ENCODE data around the gene XCR1. TPM values are rescaled to one million over a fixed set of nuclear protein-coding genes. Genes with fewer than 3 reads are reported as not detected.

The XCR1 gene
- total RNA-seq, 3 donors from 2014 or later: 0.13 to 0.29 (median 0.20) TPM

- intact Hi-C loops (cut with DNase I, micrococcal nuclease): no loop called here
- Histone ChIP-seq H3K4me1 (ENCODE audit: low read depth) (peaks cover 3% of the 10 kb centered on the region), H3K4me3 (no peak overlapping the region), H3K36me3 (ENCODE audit: low read depth) (peaks cover 13% of the 10 kb centered on the region), H3K9me3 (no peaks in the 10 kb centered on the region)
- DNase-seq: no peak
- TF ChIP-seq, protein P1, sequence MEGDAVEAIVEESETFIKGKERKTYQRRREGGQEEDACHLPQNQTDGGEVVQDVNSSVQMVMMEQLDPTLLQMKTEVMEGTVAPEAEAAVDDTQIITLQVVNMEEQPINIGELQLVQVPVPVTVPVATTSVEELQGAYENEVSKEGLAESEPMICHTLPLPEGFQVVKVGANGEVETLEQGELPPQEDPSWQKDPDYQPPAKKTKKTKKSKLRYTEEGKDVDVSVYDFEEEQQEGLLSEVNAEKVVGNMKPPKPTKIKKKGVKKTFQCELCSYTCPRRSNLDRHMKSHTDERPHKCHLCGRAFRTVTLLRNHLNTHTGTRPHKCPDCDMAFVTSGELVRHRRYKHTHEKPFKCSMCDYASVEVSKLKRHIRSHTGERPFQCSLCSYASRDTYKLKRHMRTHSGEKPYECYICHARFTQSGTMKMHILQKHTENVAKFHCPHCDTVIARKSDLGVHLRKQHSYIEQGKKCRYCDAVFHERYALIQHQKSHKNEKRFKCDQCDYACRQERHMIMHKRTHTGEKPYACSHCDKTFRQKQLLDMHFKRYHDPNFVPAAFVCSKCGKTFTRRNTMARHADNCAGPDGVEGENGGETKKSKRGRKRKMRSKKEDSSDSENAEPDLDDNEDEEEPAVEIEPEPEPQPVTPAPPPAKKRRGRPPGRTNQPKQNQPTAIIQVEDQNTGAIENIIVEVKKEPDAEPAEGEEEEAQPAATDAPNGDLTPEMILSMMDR (IDR thresholded peaks at IDR 0.05): no peak
- ATAC-seq: no peak
Observed at GRCh38 chr3:45968706-45969105, 58.6 kb downstream of the XCR1 start.

GRCh38 chr3:45968149-45968548 is 59.1 kb downstream of the XCR1 start:
- Histone ChIP-seq H3K36me3 (ENCODE audit: low read depth) (peaks cover 13% of the 10 kb centered on the region), H3K9me3 (no peaks in the 10 kb centered on the region), H3K4me1 (ENCODE audit: low read depth) (peaks cover 3% of the 10 kb centered on the region), H3K4me3 (no peak overlapping the region)
- intact Hi-C loops (cut with DNase I, micrococcal nuclease): no loop called here
- no peak for ATAC-seq
- no peak for DNase-seq
- TF ChIP-seq, protein P1 (IDR thresholded peaks at IDR 0.05): no peak

- Histone ChIP-seq H3K4me3 (no peak overlapping the region), H3K9me3 (no peaks in the 10 kb centered on the region), H3K36me3 (ENCODE audit: low read depth) (peaks cover 13% of the 10 kb centered on the region), H3K4me1 (ENCODE audit: low read depth) (no peaks in the 10 kb centered on the region)
- DNase-seq: no peak
- intact Hi-C loops (cut with DNase I, micrococcal nuclease): no loop called here
- TF ChIP-seq, protein P1 (IDR thresholded peaks at IDR 0.05): no peak
- ATAC-seq: no peak
Observed at GRCh38 chr3:45967724-45968123, 59.6 kb downstream of the XCR1 start.

Other genes with a start within 250 kb of the XCR1 start
- 1 to 10 TPM in 2 of 3 donors, under 1 TPM in 1; 0.29 to 2.4 (median 1.2) TPM for gene SLC6A20, start 230.9 kb downstream of the XCR1 start, total RNA-seq
- gene LZTFL1, start 185.4 kb downstream of the XCR1 start, total RNA-seq: 10 to 100 TPM; 12.6 to 16.5 (median 16.4) TPM
- under 1 TPM in 2 of 3 donors, not detected in 1; 0.12 to 0.22 TPM for gene CCR9, start 140.9 kb downstream of the XCR1 start, total RNA-seq
- gene CXCR6, start 84.0 kb downstream of the XCR1 start, total RNA-seq: 1 to 10 TPM; 1.5 to 3.6 (median 1.7) TPM
- gene FYCO1, start 31.7 kb downstream of the XCR1 start, total RNA-seq: 10 to 100 TPM; 25.4 to 76.5 (median 27.7) TPM
- gene CCR1, start 180.8 kb upstream of the XCR1 start, total RNA-seq: 10 to 100 TPM in 1 of 3 donors, 1 to 10 TPM in 2; 1.8 to 10.0 (median 8.7) TPM
- gene CCR3, start 215.0 kb upstream of the XCR1 start, total RNA-seq: under 1 TPM in 1 of 3 donors, not detected in 2; 0.67 TPM